Neural cell (in vitro differentiated cells): ENCODE measurements around the gene TTC21A. TPM values are rescaled to one million over a fixed set of nuclear protein-coding genes. Genes with fewer than 3 reads are reported as not detected.

Experiments used
- H2AFZ ChIP-seq: fragments of 200-600, 300-800 bp; sonication (generic), shearing (Covaris generic); 2 replicates; pipeline ENCODE4 v1.6.0; 2014; ENCODE audit warnings: low read depth, mild to moderate bottlenecking, antibody characterized with exemption, low read length, moderate library complexity
- H3F3A ChIP-seq: fragments of 200-600 bp; shearing (Covaris generic); 2 replicates; pipeline ENCODE4 v1.6.1; 2016; ENCODE audit warnings: mild to moderate bottlenecking, moderate library complexity, mixed read lengths, antibody characterized with exemption, low read length; ENCODE audit not compliant: insufficient read depth, poor library complexity, severe bottlenecking
- H3K27ac ChIP-seq: fragments of 200-600, 300-800 bp; sonication (generic), shearing (Covaris generic); 2 replicates; pipeline ENCODE4 v1.5.1; 2014; ENCODE audit warnings: mild to moderate bottlenecking, low read length, moderate library complexity
- H3K27me3 ChIP-seq: fragments of 300-800, 200-600 bp; sonication (generic), shearing (Covaris generic); 2 replicates; pipeline ENCODE4 v1.6.0; 2014; ENCODE audit warnings: mild to moderate bottlenecking, low read depth, low read length, moderate library complexity; ENCODE audit not compliant: insufficient read depth
- H3K36me3 ChIP-seq: fragments of 300-800, 200-600 bp; sonication (generic), shearing (Covaris generic); 2 replicates; pipeline ENCODE4 v1.5.1; 2014; ENCODE audit warnings: mild to moderate bottlenecking, antibody characterized with exemption, low read length, moderate library complexity; ENCODE audit not compliant: insufficient read depth
- H3K4me2 ChIP-seq: fragments of 300-800, 200-600 bp; sonication (generic), shearing (Covaris generic); 2 replicates; pipeline ENCODE4 v1.6.0; 2014; ENCODE audit warnings: mild to moderate bottlenecking, low read length
- H3K4me3 ChIP-seq: fragments of 300-800, 200-600 bp; sonication (generic), shearing (Covaris generic); 2 replicates; pipeline ENCODE4 v1.5.1; 2014; ENCODE audit warnings: mild to moderate bottlenecking, low read length, moderate library complexity
- H3K79me2 ChIP-seq: fragments of 200-600 bp; shearing (Covaris generic); replicated peaks from 2 replicates; pipeline ENCODE4 v1.6.0; 2014; ENCODE audit warnings: mild to moderate bottlenecking, low read length, moderate library complexity; ENCODE audit not compliant: insufficient read depth
- H3K9ac ChIP-seq: fragments of 300-800, 200-600 bp; sonication (generic), shearing (Covaris generic); 2 replicates; pipeline ENCODE4 v1.6.1; 2016; ENCODE audit warnings: mild to moderate bottlenecking, low read length, mixed read lengths
- H3K9me2 ChIP-seq: fragments of 200-600 bp; shearing (Covaris generic); 2 replicates; pipeline ENCODE4 v1.6.1; 2016; ENCODE audit warnings: mild to moderate bottlenecking, low read length, mixed read lengths; ENCODE audit not compliant: insufficient read depth
- H3K9me3 ChIP-seq: fragments of 200-600, 300-800 bp; sonication (generic), shearing (Covaris generic); 2 replicates; pipeline ENCODE4 v1.6.1; 2016; ENCODE audit warnings: mild to moderate bottlenecking, mixed run types, low read length, moderate library complexity, mixed read lengths
- H4K20me1 ChIP-seq: fragments of 200-600 bp; shearing (Covaris generic); 2 replicates; pipeline ENCODE4 v1.6.1; 2016; ENCODE audit warnings: mild to moderate bottlenecking, mixed run types; ENCODE audit not compliant: insufficient read depth
- CTCF ChIP-seq: fragments of 450-650 bp; IDR thresholded peaks from 2 replicates; pipeline ENCODE4 v1.5.1; 2014; ENCODE audit warnings: antibody characterized with exemption, mild to moderate bottlenecking, moderate library complexity; ENCODE audit not compliant: poor library complexity, severe bottlenecking
- EP300 ChIP-seq: fragments of 450-650 bp; conservative IDR thresholded peaks from 2 replicates; pipeline ENCODE4 v1.6.1; 2014; ENCODE audit warnings: antibody characterized with exemption, mild to moderate bottlenecking, moderate library complexity; ENCODE audit not compliant: poor library complexity, severe bottlenecking
- EZH2 ChIP-seq: fragments of 200-600, 300-800 bp; shearing (Covaris generic), sonication (generic); IDR thresholded peaks from 2 replicates; pipeline ENCODE4 v1.6.1; 2014; ENCODE audit warnings: antibody characterized with exemption, low read length, borderline replicate concordance, mild to moderate bottlenecking; ENCODE audit not compliant: insufficient read depth, poor library complexity, severe bottlenecking
- MXI1 ChIP-seq: fragments of 450-650 bp; conservative IDR thresholded peaks from 2 replicates; pipeline ENCODE4 v1.6.1; 2014; ENCODE audit warnings: antibody characterized with exemption, mild to moderate bottlenecking; ENCODE audit not compliant: poor library complexity, severe bottlenecking
- POLR2AphosphoS5 ChIP-seq: IDR thresholded peaks from 2 replicates; pipeline ENCODE4 v1.6.1; 2012
- RAD21 ChIP-seq: fragments of 450-650 bp; conservative IDR thresholded peaks from 2 replicates; pipeline ENCODE4 v1.6.1; 2014; ENCODE audit warnings: antibody characterized with exemption, mild to moderate bottlenecking, moderate library complexity
- REST ChIP-seq: IDR thresholded peaks from 2 replicates; pipeline ENCODE4 v1.6.1; 2012; ENCODE audit warnings: borderline replicate concordance
- SMC3 ChIP-seq: fragments of 450-650 bp; conservative IDR thresholded peaks from 2 replicates; pipeline ENCODE4 v1.6.1; 2014; ENCODE audit warnings: antibody characterized with exemption, mild to moderate bottlenecking, moderate library complexity; ENCODE audit not compliant: poor library complexity
- TAF1 ChIP-seq: IDR thresholded peaks from 2 replicates; pipeline ENCODE4 v1.6.1; 2012; ENCODE audit warnings: low read depth
- polyA plus RNA-seq: library from polyadenylated mRNA; depleted of rRNA; stranded (reverse); fragments of >200 nt; gene quantifications from 2 replicates; pipeline ENCODE4 v1.2.3, GENCODE V29; 2014

Gene TTC21A
- polyA plus RNA-seq, 1 donor from 2014 or later: 6.2 TPM

- Histone ChIP-seq H4K20me1 (no peaks in the 10 kb centered on the region), H3K9me2 (no peaks in the 10 kb centered on the region), H3K79me2 (no peaks in the 10 kb centered on the region), H2AFZ (no peak overlapping the region), H3K36me3 (no peaks in the 10 kb centered on the region), H3F3A (no peaks in the 10 kb centered on the region), H3K9me3 (no peaks in the 10 kb centered on the region), H3K27ac (no peak overlapping the region), H3K9ac (no peak overlapping the region), H3K4me3 (no peak overlapping the region), H3K4me2 (no peak overlapping the region), H3K27me3 (no peaks in the 10 kb centered on the region)
- no peak for TF ChIP-seq RAD21
- TF ChIP-seq TAF1: no peak
- no peak for TF ChIP-seq CTCF
- TF ChIP-seq MXI1: no peak
- no peak for TF ChIP-seq EP300
- TF ChIP-seq REST: no peak
- TF ChIP-seq EZH2: no peak
Observed at GRCh38 chr3:39171860-39172259, 64.4 kb downstream of the TTC21A start.

GRCh38 chr3:39173318-39174125 is 66.0 kb downstream of the TTC21A start:
- Histone ChIP-seq H3K36me3 (no peaks in the 10 kb centered on the region), H3F3A (no peaks in the 10 kb centered on the region), H3K4me2 (no peak overlapping the region), H3K27ac (no peak overlapping the region), H3K9ac (no peak overlapping the region), H3K79me2 (no peaks in the 10 kb centered on the region), H3K4me3 (no peak overlapping the region), H3K27me3 (no peaks in the 10 kb centered on the region), H3K9me2 (no peaks in the 10 kb centered on the region), H2AFZ (no peak overlapping the region), H4K20me1 (no peaks in the 10 kb centered on the region), H3K9me3 (no peaks in the 10 kb centered on the region)
- TF ChIP-seq POLR2AphosphoS5 (no peak), SMC3 (no peak), RAD21 (no peak), EZH2 (no peak), CTCF (no peak), REST (no peak), MXI1 (no peak), TAF1 (no peak), EP300 (no peak)
